Activated T-helper 1 cell treated with anti-CD3 and anti-CD28 coated beads, Interleukin-12 subunit alpha, Interleukin-12 subunit beta, Interleukin-2, Interleukin-4 antibody, amounts not matched to agents 30 ng/mL and 10 ng/mL and 1 ng/mL, durations not matched to agents 14 hours and 24 hours and 36 hours (primary cell): ENCODE results near the gene SLC2A2. TPM values are rescaled to one million over a fixed set of nuclear protein-coding genes. Genes with fewer than 3 reads are reported as not detected.

ENCODE experiments used
- DNase-seq: peaks from one replicate; pipeline ENCODE4 v3.0.0; 2021; ENCODE audit warnings: low spot score
- H3K27ac Mint-ChIP-seq: one replicate; pipeline ENCODE4 v1.8.0; 2021; ENCODE audit warnings: mild to moderate bottlenecking, mixed read lengths
- H3K27me3 Mint-ChIP-seq: one replicate; pipeline ENCODE4 v1.8.0; 2022; ENCODE audit warnings: mild to moderate bottlenecking, moderate library complexity, mixed read lengths; ENCODE audit not compliant: insufficient read depth
- H3K36me3 Mint-ChIP-seq: one replicate; pipeline ENCODE4 v1.8.0; 2021; ENCODE audit warnings: low read depth, mixed read lengths
- H3K4me1 Mint-ChIP-seq: one replicate; pipeline ENCODE4 v1.8.0; 2021; ENCODE audit warnings: low read depth, mixed read lengths
- H3K4me3 Mint-ChIP-seq: one replicate; pipeline ENCODE4 v1.8.0; 2021; ENCODE audit warnings: mild to moderate bottlenecking, moderate library complexity, mixed read lengths
- H3K9me3 Mint-ChIP-seq: one replicate; pipeline ENCODE4 v1.8.0; 2021; ENCODE audit warnings: mixed read lengths
- intact Hi-C: fragments of 100-400 bp; cut with micrococcal nuclease; formaldehyde crosslinking; loops from one replicate; pipeline ENCODE4 v1.15.1; 2024
- total RNA-seq: library from RNA; stranded (reverse); gene quantifications from 2 replicates; pipeline ENCODE4 v1.2.3, GENCODE V29; 2022

Gene SLC2A2
- total RNA-seq, 1 donor from 2014 or later = not detected

- no peaks in the 10 kb centered on the region for H3K9me3 Mint-ChIP-seq
- H3K4me3 Mint-ChIP-seq = no peak overlapping the region
- no peak for DNase-seq
- intact Hi-C loops = no loop called here
- H3K27ac Mint-ChIP-seq = no peak overlapping the region
- no peaks in the 10 kb centered on the region for H3K4me1 Mint-ChIP-seq
- H3K36me3 Mint-ChIP-seq = no peaks in the 10 kb centered on the region
- peaks cover 23% of the 10 kb centered on the region for H3K27me3 Mint-ChIP-seq
Measured at GRCh38 chr3:171018156-171018935, 8.2 kb downstream of the SLC2A2 start.

GRCh38 chr3:171013822-171014748 lies 12.4 kb downstream of the SLC2A2 start:
- no peak for DNase-seq
- intact Hi-C loops = no loop called here
- Mint-ChIP-seq H3K27ac (no peak overlapping the region), H3K36me3 (no peaks in the 10 kb centered on the region), H3K27me3 (peaks cover 18% of the 10 kb centered on the region), H3K4me3 (no peak overlapping the region), H3K9me3 (no peaks in the 10 kb centered on the region), H3K4me1 (no peaks in the 10 kb centered on the region)

GRCh38 chr3:171011873-171012336 lies 14.6 kb downstream of the SLC2A2 start:
- no peak for DNase-seq
- Mint-ChIP-seq H3K9me3 (no peaks in the 10 kb centered on the region), H3K27me3 (peaks cover 12% of the 10 kb centered on the region), H3K4me1 (no peaks in the 10 kb centered on the region), H3K36me3 (no peaks in the 10 kb centered on the region), H3K27ac (no peak overlapping the region), H3K4me3 (no peak overlapping the region)
- intact Hi-C loops = no loop called here

GRCh38 chr3:171011109-171011872 lies 15.2 kb downstream of the SLC2A2 start:
- H3K4me3 Mint-ChIP-seq = no peak overlapping the region
- H3K9me3 Mint-ChIP-seq = no peaks in the 10 kb centered on the region
- H3K27ac Mint-ChIP-seq = no peak overlapping the region
- intact Hi-C loops = no loop called here
- DNase-seq = no peak
- H3K27me3 Mint-ChIP-seq = peaks cover 17% of the 10 kb centered on the region
- no peaks in the 10 kb centered on the region for H3K4me1 Mint-ChIP-seq
- no peaks in the 10 kb centered on the region for H3K36me3 Mint-ChIP-seq

- Mint-ChIP-seq H3K9me3 (no peaks in the 10 kb centered on the region), H3K36me3 (no peaks in the 10 kb centered on the region), H3K27ac (no peak overlapping the region), H3K4me1 (no peaks in the 10 kb centered on the region), H3K4me3 (no peak overlapping the region), H3K27me3 (peaks cover 12% of the 10 kb centered on the region)
- intact Hi-C loops = no loop called here
- DNase-seq = no peak
Measured at GRCh38 chr3:171007316-171007715, 19.2 kb downstream of the SLC2A2 start.

- peaks cover 9% of the 10 kb centered on the region for H3K27me3 Mint-ChIP-seq
- intact Hi-C loops = no loop called here
Measured at GRCh38 chr3:171005648-171006047, 20.9 kb downstream of the SLC2A2 start.

GRCh38 chr3:171001957-171002694 lies 24.4 kb downstream of the SLC2A2 start:
- no peak overlapping the region for H3K4me3 Mint-ChIP-seq
- no peak overlapping the region for H3K27ac Mint-ChIP-seq
- H3K9me3 Mint-ChIP-seq = no peaks in the 10 kb centered on the region
- DNase-seq = no peak
- H3K36me3 Mint-ChIP-seq = no peaks in the 10 kb centered on the region
- H3K27me3 Mint-ChIP-seq = peaks cover 8% of the 10 kb centered on the region
- intact Hi-C loops = no loop called here
- no peaks in the 10 kb centered on the region for H3K4me1 Mint-ChIP-seq

More at GRCh38 chr3:171005648-171006047, 20.9 kb downstream of the SLC2A2 start:
- Mint-ChIP-seq H3K36me3 (no peaks in the 10 kb centered on the region), H3K4me1 (no peaks in the 10 kb centered on the region), H3K4me3 (no peak overlapping the region), H3K27ac (no peak overlapping the region), H3K9me3 (no peaks in the 10 kb centered on the region)
- no peak for DNase-seq

GRCh38 chr3:171001250-171001893 lies 25.1 kb downstream of the SLC2A2 start:
- H3K36me3 Mint-ChIP-seq = no peaks in the 10 kb centered on the region
- H3K4me1 Mint-ChIP-seq = no peaks in the 10 kb centered on the region
- DNase-seq = no peak
- H3K9me3 Mint-ChIP-seq = no peaks in the 10 kb centered on the region
- H3K4me3 Mint-ChIP-seq = no peak overlapping the region
- peaks cover 1% of the 10 kb centered on the region for H3K27me3 Mint-ChIP-seq
- intact Hi-C loops = no loop called here
- H3K27ac Mint-ChIP-seq = no peak overlapping the region

GRCh38 chr3:171000281-171000680 lies 26.2 kb downstream of the SLC2A2 start:
- intact Hi-C loops = no loop called here
- H3K9me3 Mint-ChIP-seq = no peaks in the 10 kb centered on the region
- no peaks in the 10 kb centered on the region for H3K36me3 Mint-ChIP-seq
- no peaks in the 10 kb centered on the region for H3K4me1 Mint-ChIP-seq
- no peak overlapping the region for H3K4me3 Mint-ChIP-seq
- peaks cover 4% of the 10 kb centered on the region for H3K27me3 Mint-ChIP-seq
- no peak for DNase-seq
- H3K27ac Mint-ChIP-seq = no peak overlapping the region

GRCh38 chr3:170999737-171000242 lies 26.7 kb downstream of the SLC2A2 start:
- no peaks in the 10 kb centered on the region for H3K36me3 Mint-ChIP-seq
- intact Hi-C loops = no loop called here
- H3K9me3 Mint-ChIP-seq = no peaks in the 10 kb centered on the region
- no peak overlapping the region for H3K4me3 Mint-ChIP-seq
- no peak overlapping the region for H3K27ac Mint-ChIP-seq
- no peaks in the 10 kb centered on the region for H3K4me1 Mint-ChIP-seq
- peaks cover 7% of the 10 kb centered on the region for H3K27me3 Mint-ChIP-seq
- no peak for DNase-seq

- H3K27me3 Mint-ChIP-seq = peaks cover 7% of the 10 kb centered on the region
- H3K4me3 Mint-ChIP-seq = no peak overlapping the region
- no peaks in the 10 kb centered on the region for H3K36me3 Mint-ChIP-seq
- H3K27ac Mint-ChIP-seq = no peak overlapping the region
- no peaks in the 10 kb centered on the region for H3K9me3 Mint-ChIP-seq
- H3K4me1 Mint-ChIP-seq = no peaks in the 10 kb centered on the region
- no peak for DNase-seq
- intact Hi-C loops = no loop called here
Measured at GRCh38 chr3:170997961-170998913, 28.3 kb downstream of the SLC2A2 start.
